BLaER1 treated with 17β-estradiol and CSF1 and Interleukin-3, amounts not matched to agents 10 nM and 100 nM (cell line): ENCODE measurements around the gene NEDD8.

Experiments used
- H3K27ac ChIP-seq, 11 experiments: shearing (Covaris generic); formaldehyde crosslinking; 2 replicates each; pipeline ENCODE4 v1.8.1; 2022
- H3K27me3 ChIP-seq, 11 experiments: shearing (Covaris generic); formaldehyde crosslinking; 2 replicates each; pipeline ENCODE4 v1.8.1; 2022
- H3K36me3 ChIP-seq, 11 experiments: shearing (Covaris generic); formaldehyde crosslinking; 2 replicates each; pipeline ENCODE4 v1.8.1; 2022
- H3K4me1 ChIP-seq, 10 experiments: shearing (Covaris generic); formaldehyde crosslinking; 2 replicates each; pipeline ENCODE4 v1.8.1; 2022
- H3K4me2 ChIP-seq, 11 experiments: shearing (Covaris generic); formaldehyde crosslinking; 2 replicates each; pipeline ENCODE4 v1.8.1; 2022
- H3K4me3 ChIP-seq, 10 experiments: shearing (Covaris generic); formaldehyde crosslinking; 2 replicates each; pipeline ENCODE4 v1.8.1; 2022
- H3K9ac ChIP-seq, 11 experiments: shearing (Covaris generic); formaldehyde crosslinking; 2 replicates each; pipeline ENCODE4 v1.8.1; 2022
- H3K9me3 ChIP-seq, 11 experiments: shearing (Covaris generic); formaldehyde crosslinking; replicated peaks in 1 of 11; 2 replicates each; pipeline ENCODE4 v1.8.1; 2022
- H4K20me1 ChIP-seq, 11 experiments: shearing (Covaris generic); formaldehyde crosslinking; 2 replicates each; pipeline ENCODE4 v1.8.1; 2022
- Cebpa-rat ChIP-seq, 11 experiments: shearing (Covaris generic); IDR thresholded peaks; 2 replicates each; pipeline ENCODE4 v1.8.1; 2022

NEDD8 gene

GRCh38 chr14:24177041-24177825 is 54.9 kb downstream of the NEDD8 start:
- Histone ChIP-seq H3K4me2 (no peak overlapping the region), H3K9me3 (no peaks in the 10 kb centered on the region), H3K9ac (no peak overlapping the region), H3K4me1 (peaks cover 0 to 46% (median 36%) of the 10 kb centered on the region in 10 experiments; a peak in 18 of 20 replicates), H3K27ac (no peak overlapping the region), H3K36me3 (peaks cover 52 to 100% (median 61%) of the 10 kb centered on the region in 11 experiments), H3K27me3 (peaks cover 0 to 8% (median 4%) of the 10 kb centered on the region in 11 experiments; a peak in 17 of 22 replicates), H3K4me3 (no peak overlapping the region), H4K20me1 (peaks cover 0 to 68% (median 44%) of the 10 kb centered on the region in 11 experiments; a peak in 21 of 22 replicates)
- no peak for TF ChIP-seq Cebpa-rat (IDR thresholded peaks at IDR 0.05)

- Histone ChIP-seq H3K4me2 (no peak overlapping the region), H3K9me3 (no peaks in the 10 kb centered on the region), H3K27me3 (peaks cover 2 to 14% (median 10%) of the 10 kb centered on the region in 11 experiments; a peak in 20 of 22 replicates), H3K4me3 (no peak overlapping the region), H3K4me1 (peaks cover 5 to 48% (median 42%) of the 10 kb centered on the region in 10 experiments), H3K36me3 (peaks cover 46 to 97% (median 55%) of the 10 kb centered on the region in 11 experiments), H3K9ac (no peak overlapping the region), H4K20me1 (peaks cover 0 to 68% (median 37%) of the 10 kb centered on the region in 11 experiments; a peak in 20 of 22 replicates), H3K27ac (no peak overlapping the region)
- no peak for TF ChIP-seq Cebpa-rat (IDR thresholded peaks at IDR 0.05)
Observed at GRCh38 chr14:24176599-24176998, 55.6 kb downstream of the NEDD8 start.

GRCh38 chr14:24172871-24173281 is 59.3 kb downstream of the NEDD8 start:
- peaks cover 17 to 26% (median 20%) of the 10 kb centered on the region in 10 experiments for H3K4me1 ChIP-seq
- no peak for TF ChIP-seq Cebpa-rat (IDR thresholded peaks at IDR 0.05)
- peaks cover 0 to 42% (median 2%) of the 10 kb centered on the region in 11 experiments; a peak in 8 of 22 replicates for H4K20me1 ChIP-seq
- H3K9ac ChIP-seq: no peak overlapping the region
- no peak overlapping the region for H3K27ac ChIP-seq
- no peaks in the 10 kb centered on the region for H3K9me3 ChIP-seq
- H3K27me3 ChIP-seq: peaks cover 7 to 28% (median 24%) of the 10 kb centered on the region in 11 experiments; a peak in 21 of 22 replicates
- peak overlapping the region in 1 of 10 experiments; percentile 65; a peak in 3 of 20 replicates for H3K4me3 ChIP-seq
- peaks cover 9 to 89% (median 34%) of the 10 kb centered on the region in 11 experiments for H3K36me3 ChIP-seq
- peak overlapping the region in 6 of 11 experiments; percentile 76 to 91 (median 82); a peak in 10 of 22 replicates for H3K4me2 ChIP-seq

- Histone ChIP-seq H3K9ac (peak overlapping the region in 7 of 11 experiments; percentile 6 to 50 (median 33); a peak in 7 of 22 replicates), H3K4me2 (peak overlapping the region; percentile 63 to 91 (median 78); a peak in 21 of 22 replicates), H3K27ac (no peak overlapping the region; a peak in 1 of 22 replicates), H3K9me3 (no peaks in the 10 kb centered on the region), H4K20me1 (peaks cover 0 to 38% (median 0%) of the 10 kb centered on the region in 11 experiments; a peak in 8 of 22 replicates), H3K27me3 (peaks cover 7 to 28% (median 24%) of the 10 kb centered on the region in 11 experiments; a peak in 21 of 22 replicates), H3K36me3 (peaks cover 11 to 89% (median 35%) of the 10 kb centered on the region in 11 experiments), H3K4me1 (peaks cover 17 to 30% (median 22%) of the 10 kb centered on the region in 10 experiments), H3K4me3 (peak overlapping the region in 8 of 10 experiments; percentile 41 to 65 (median 54); a peak in 15 of 20 replicates)
- no peak for TF ChIP-seq Cebpa-rat (IDR thresholded peaks at IDR 0.05)
Observed at GRCh38 chr14:24172261-24172860, 59.8 kb downstream of the NEDD8 start.

GRCh38 chr14:24171422-24172260 is 60.5 kb downstream of the NEDD8 start, which contains the start of gene REC8:
REC8 (plus strand) TSS chr14:24172080; CDS start chr14:24172553, 473 bp downstream.
- peaks cover 17 to 38% (median 26%) of the 10 kb centered on the region in 10 experiments for H3K4me1 ChIP-seq
- peak within 1 kb of the TSS; percentile 63 to 91 (median 78) for H3K4me2 ChIP-seq
- peak within 1 kb of the TSS in 8 of 11 experiments; percentile 6 to 50 (median 34); a peak in 10 of 22 replicates for H3K9ac ChIP-seq
- H4K20me1 ChIP-seq: peaks cover 0 to 37% (median 0%) of the 10 kb centered on the region in 11 experiments; a peak in 5 of 22 replicates
- peaks cover 6 to 88% (median 35%) of the 10 kb centered on the region in 11 experiments for H3K36me3 ChIP-seq
- H3K27me3 ChIP-seq: peaks cover 7 to 28% (median 24%) of the 10 kb centered on the region in 11 experiments; a peak in 21 of 22 replicates
- no peaks in the 10 kb centered on the region for H3K9me3 ChIP-seq
- H3K4me3 ChIP-seq: peak within 1 kb of the TSS in 8 of 10 experiments; percentile 41 to 65 (median 54); a peak in 16 of 20 replicates
- peak within 1 kb of the TSS in 2 of 11 experiments; percentile 18 to 35; a peak in 2 of 22 replicates for H3K27ac ChIP-seq
- no peak for TF ChIP-seq Cebpa-rat (IDR thresholded peaks at IDR 0.05)

GRCh38 chr14:24167469-24168114 is 64.6 kb downstream of the NEDD8 start:
- H3K27me3 ChIP-seq: peaks cover 7 to 27% (median 22%) of the 10 kb centered on the region in 11 experiments; a peak in 21 of 22 replicates
- peak overlapping the region in 4 of 11 experiments; percentile 18 to 100 (median 71); a peak in 5 of 22 replicates for H3K4me2 ChIP-seq
- peaks cover 19 to 76% (median 31%) of the 10 kb centered on the region in 10 experiments for H3K4me1 ChIP-seq
- H3K36me3 ChIP-seq: peaks cover 42 to 88% (median 68%) of the 10 kb centered on the region in 11 experiments
- TF ChIP-seq Cebpa-rat (IDR thresholded peaks at IDR 0.05): no peak
- H3K27ac ChIP-seq: peak overlapping the region in 4 of 11 experiments; percentile 17 to 67 (median 54); a peak in 6 of 22 replicates
- H3K9ac ChIP-seq: peak overlapping the region in 1 of 11 experiments; percentile 30; a peak in 1 of 22 replicates
- H4K20me1 ChIP-seq: peaks cover 0 to 61% (median 1%) of the 10 kb centered on the region in 11 experiments; a peak in 8 of 22 replicates
- H3K4me3 ChIP-seq: no peak overlapping the region
- H3K9me3 ChIP-seq: no peaks in the 10 kb centered on the region
